Measurements from ENCODE around the gene CLCN4.

The CLCN4 gene

DNA sequence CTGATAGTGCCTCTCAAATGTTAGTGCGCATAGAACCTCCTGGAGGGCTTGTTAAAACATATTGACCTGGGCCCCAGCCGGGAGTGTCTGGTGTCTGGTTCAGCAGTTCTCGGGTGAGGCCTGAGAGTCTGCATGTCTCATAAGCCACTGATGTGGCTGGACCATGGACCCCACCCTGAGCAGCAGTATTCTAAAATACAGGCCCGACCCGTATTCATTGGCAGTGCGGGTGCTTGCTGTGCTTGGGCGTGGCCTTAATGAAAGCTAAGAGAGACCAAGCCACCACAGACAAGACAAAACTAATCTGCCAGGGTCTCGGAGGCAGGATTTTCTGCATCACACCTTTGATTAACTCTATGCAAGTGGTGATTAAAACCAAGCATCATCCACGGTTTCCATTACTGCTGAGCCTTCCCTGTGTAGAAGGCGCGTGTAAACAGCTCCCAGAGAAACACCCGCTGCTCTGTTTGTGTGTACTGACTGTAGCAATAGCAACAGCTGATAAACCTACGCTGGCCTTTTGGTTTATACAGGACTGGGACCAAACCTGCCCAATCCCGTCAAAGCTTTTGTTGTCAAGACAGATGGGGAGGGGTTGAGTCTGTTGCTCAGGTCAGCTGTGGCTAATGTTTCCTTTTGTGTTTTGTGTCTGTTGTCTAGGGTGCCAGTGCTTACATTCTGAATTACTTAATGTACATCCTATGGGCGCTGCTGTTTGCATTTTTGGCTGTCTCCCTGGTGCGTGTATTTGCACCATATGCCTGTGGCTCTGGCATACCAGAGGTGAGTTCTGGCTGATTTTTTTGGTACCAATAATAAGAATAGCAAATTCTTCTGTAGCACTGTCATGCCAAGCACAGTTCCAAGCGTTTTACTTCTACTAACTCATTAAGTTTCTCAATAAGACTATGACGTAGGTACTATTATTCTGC, 40.8 kb downstream of the CLCN4 start:
- FAIRE-seq = no peak

DNA sequence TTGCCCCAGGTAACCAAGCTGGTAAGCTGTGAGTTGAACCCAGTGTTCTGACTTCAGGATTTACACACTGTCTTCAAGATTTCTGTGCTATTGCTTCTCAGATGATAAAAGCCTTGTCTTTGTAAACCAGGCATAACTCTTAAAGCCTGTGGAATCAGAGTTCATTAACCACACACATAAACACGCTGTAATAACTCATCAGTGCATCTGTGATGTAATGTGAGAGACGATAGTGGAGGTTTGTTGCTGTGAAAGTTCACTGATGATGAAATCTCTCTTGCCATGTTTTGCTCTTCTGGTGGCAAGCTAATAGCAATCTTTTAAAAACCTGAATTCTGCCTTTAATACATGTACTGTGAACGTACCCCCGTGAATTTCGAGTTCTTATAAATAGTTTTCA, 41.5 kb downstream of the CLCN4 start:
- no peak for FAIRE-seq

DNA sequence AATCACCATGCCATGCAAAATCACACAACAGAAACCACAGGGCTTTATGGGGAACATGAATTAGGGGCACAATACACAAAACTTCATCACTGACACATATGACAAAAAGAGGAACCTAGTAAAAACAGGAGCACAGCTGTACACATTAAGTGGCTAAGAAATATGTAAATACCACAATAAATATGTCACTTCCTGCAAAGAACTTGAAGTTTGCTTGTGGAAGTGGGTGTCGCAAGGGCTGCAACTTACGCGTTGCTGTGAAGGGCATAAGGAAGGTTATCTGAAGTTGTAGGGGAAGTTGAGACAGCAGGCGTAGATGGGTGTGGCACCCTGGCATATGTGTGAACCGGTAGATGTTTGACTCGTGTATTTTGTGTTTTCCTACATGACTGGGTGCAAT, 42.4 kb downstream of the CLCN4 start:
- no peak for FAIRE-seq

DNA sequence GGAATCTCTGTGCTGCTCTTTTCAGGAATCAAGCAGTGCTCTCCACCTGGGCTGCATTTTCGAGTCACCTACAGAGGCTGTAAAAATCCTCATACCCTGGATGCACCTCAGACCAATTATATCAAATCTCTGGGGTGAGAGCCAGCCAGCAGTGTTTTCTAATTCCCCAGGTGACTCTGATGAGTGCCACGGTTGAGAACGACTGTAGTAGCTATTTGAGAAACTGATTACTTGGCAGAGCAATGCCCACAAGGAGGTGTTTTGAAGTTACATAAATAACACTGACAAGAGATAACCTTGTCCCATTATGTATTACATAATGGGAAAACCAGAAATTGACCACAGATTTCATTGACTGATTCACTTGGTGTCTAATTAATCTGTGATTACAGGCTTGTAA, 46.8 kb downstream of the CLCN4 start:
- no peak for FAIRE-seq

DNA sequence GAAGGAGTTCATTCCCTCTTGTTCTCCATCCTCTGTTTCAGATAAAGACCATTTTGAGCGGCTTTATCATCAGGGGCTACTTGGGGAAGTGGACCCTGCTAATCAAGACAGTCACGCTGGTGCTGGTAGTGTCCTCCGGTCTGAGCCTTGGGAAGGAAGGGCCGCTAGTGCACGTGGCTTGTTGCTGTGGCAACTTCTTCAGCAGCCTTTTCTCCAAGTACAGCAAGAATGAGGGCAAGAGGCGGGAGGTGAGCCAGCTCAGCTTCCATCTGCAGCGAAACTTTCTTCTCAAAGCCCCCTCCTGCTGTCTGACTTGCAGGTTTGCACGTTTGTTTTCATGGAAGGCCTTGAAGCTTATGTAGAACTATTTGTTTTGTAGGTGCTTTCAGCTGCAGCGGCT, 49.5 kb downstream of the CLCN4 start:
- no peak for FAIRE-seq

DNA sequence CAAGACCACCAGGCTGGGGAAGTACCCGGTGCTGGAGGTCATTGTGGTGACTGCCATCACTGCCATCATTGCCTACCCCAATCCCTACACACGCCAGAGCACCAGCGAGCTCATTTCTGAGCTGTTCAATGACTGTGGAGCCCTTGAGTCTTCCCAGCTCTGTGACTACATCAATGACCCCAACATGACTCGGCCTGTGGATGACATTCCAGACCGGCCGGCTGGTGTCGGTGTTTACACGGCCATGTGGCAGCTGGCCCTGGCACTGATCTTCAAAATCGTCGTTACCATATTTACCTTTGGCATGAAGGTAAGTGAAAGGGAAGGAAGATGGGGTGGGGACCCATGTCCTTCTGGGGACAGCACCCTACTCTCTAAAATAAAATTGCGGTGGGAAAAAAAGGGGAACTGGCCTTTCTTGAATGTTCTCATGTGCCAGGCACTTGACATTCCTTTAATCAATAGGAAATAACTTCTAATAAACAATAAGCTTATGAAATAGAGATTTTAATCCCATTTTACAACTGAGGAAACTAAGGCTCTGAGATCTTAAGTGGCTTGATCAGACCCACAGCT, 51.6 kb downstream of the CLCN4 start:
- FAIRE-seq = no peak

DNA sequence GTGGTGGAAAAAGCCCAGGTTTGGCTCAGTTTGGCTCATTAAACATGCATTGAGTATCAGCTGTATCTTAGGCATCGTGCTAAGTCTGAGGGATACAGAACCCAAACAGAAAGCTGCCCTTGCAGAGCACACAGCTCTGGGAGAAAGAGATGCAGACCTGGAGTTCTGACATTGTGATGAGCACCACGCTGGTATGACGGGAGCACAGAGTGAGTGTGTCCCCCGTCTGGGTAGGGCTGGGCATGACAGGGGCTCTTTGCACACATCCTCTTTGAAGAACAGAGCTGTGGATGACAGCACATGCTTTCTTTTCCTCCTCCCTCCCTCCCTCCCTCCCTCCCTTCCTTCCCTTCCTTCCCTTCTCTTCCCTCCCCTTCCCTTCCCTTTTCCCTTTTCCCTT, 52.2 kb downstream of the CLCN4 start:
- no peak for FAIRE-seq

DNA sequence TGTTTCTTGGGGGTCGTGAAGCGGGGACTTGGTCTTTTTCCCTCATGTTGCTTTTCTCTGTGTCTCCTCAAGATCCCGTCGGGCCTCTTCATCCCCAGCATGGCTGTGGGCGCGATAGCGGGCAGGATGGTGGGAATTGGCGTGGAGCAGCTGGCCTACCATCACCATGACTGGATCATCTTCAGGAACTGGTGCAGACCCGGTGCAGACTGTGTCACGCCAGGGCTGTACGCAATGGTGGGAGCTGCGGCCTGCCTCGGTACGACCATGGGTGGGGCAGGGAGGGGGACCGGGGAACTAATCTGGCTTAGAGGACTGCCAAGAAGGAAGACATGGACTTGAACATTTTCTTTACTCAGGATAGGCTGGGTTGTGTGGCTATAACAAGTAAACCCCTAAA, 55.6 kb downstream of the CLCN4 start:
- no peak for FAIRE-seq

DNA sequence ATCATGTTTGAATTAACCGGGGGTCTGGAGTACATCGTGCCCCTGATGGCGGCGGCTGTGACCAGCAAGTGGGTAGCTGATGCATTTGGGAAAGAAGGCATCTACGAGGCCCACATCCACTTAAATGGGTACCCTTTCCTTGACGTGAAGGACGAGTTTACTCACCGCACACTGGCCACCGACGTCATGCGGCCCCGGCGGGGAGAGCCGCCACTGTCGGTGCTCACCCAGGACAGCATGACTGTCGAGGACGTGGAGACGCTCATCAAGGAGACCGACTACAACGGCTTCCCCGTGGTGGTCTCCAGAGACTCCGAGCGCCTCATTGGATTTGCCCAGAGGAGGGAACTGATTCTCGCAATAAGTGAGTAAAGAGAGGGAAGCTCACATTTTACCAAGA, 56.9 kb downstream of the CLCN4 start:
- FAIRE-seq = no peak

DNA sequence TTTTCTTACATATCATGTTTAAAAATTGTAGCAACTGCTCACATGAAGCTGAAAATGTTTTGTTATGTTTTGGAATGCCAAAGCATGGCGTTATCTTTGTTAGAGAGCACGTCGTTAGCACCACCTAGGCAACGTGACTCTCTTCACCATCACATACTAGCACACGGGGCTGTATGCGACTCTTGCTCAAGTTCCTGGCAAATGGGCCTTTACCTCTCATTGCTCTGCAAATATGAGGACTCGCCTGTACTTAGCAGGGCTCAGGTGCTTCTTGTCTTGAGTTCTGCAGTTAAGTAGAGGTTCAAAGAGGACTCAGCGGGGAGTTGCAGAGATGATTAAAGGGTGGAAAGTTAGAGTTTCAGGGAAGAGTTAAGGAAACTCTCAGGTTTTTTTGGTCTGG, 59.4 kb downstream of the CLCN4 start:
- FAIRE-seq = no peak

DNA sequence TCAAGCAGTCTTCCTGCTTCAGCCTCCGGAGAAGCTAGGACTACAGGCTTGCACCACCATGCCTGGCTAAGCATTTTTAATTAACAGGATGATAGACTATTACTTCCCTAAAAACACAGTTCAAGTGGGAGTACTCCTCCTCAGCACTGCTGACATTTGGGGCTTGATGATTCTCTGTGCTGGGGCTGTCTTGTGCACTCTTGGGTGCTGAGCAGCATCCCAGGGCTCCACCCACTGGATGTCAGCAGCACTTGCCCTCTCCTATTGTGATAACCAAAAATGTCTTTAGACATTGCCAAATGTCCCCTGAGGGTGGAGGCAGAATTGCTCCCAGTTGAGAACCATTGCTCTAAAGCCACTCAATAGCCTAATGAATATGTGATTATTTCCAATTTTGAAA, 60.4 kb downstream of the CLCN4 start:
- FAIRE-seq = no peak

DNA sequence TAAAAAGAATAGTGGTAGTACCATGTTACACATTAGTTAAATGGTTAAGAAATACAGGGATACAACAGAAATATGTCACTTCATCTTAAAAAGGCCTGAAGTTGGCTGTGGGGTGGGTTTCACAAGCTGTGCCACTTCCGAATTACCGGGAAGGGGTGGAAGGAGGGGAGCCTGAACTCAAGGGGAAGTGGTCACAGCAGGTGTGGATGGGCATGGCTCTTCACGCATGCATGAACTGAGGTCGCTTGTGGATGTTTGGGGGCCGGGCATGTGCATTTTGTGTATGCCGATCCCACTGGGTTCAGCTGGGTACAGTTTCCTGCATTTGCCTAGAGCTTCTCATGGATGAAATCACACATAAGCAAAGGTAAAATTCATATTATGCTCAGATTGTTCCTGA, 64.9 kb downstream of the CLCN4 start:
- FAIRE-seq = no peak

DNA sequence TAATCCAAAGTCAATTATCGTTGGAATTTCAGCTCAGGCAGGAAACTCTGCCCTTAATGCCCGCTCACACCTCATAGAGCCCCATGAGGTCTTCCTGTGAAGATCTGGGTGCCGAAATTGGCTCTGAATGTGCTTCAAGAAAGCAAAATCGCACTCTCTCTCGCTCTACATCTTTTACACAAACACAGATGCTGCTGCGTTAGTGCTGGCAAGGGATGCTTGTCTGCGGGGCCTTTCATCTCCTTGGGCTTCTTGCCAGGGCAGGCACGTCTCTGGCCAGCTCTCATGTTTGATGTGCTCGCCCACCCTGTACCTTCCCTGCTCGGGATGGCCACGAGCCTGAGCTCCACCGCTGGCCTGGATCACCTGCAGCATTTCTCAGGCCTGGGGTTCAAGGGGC, 66.5 kb downstream of the CLCN4 start:
- no peak for FAIRE-seq

DNA sequence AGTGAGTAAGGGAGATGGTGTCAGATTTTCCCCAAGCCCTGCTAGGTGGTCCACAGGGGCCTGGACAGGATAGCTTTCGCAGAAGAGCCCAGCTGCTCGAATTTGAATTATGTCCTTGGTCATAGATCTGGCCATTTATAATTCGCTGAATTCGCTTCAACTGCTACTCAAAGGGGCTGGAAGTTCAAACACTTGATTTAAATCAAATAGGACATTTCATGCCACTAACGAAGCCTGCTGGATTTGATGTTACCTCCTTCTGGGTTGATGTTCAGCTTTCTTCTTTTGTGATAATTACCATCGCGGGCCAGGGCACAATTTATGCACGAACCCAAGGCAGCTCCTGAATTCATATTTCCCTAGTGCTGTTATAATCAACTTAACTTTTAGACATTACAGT, 67.0 kb downstream of the CLCN4 start:
- no peak for FAIRE-seq

DNA sequence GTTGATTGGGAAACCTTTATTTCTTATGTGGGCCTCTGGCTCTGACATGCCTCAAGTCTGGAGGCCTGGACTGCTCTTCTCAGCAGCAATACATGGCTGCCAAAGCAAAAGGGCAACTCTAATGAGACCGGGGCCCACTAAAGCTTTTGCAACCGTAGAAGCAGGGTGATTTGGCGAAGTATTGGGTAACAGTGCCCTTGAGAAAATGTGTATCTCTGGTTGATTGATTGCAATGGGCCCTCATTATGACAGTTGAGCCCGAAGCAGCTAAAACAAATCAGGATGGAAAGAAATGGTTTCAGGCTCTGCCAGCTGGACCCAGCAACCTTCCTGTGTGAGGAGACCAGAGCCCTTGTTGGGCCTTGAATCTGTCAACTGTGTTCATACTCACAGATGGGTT, 73.4 kb downstream of the CLCN4 start:
- no peak for FAIRE-seq

DNA sequence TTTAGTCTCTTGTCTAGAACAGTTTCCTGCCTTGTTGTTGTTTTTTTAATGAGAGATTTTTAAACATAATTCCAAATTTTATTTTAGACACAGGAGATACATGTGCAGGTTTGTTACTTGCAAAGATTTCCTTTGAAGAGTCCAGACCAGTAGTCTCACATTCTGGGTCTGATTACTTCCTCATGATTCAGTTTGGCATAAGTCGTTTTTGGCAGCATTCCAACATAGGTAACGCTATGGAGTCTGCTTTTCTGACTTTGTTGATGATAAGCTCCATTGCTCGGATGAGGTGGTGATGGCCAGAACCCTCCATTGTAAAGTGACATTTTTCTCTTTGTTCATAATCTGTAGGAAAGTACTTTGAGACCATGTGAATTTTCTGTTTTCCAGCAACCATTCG, 74.7 kb downstream of the CLCN4 start:
- FAIRE-seq = no peak

DNA sequence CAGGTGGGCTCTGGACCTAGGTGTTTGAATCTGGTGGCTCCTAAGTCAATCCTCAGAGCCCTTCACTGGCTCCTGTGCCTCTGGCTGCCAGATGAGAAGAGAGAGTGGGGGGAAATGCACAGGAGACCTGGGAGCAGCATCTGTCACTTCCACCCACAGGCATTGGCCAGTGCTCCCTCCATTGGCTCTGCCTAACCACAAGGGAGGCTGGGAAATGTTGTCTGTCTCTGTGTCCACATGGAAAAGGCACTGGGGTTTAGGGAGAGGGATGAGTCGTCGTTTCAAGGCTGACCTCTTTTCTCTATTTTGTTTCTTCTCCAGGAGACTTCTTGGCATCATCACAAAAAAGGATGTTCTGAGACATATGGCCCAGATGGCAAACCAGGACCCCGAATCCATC, 76.4 kb downstream of the CLCN4 start:
- FAIRE-seq = no peak

DNA sequence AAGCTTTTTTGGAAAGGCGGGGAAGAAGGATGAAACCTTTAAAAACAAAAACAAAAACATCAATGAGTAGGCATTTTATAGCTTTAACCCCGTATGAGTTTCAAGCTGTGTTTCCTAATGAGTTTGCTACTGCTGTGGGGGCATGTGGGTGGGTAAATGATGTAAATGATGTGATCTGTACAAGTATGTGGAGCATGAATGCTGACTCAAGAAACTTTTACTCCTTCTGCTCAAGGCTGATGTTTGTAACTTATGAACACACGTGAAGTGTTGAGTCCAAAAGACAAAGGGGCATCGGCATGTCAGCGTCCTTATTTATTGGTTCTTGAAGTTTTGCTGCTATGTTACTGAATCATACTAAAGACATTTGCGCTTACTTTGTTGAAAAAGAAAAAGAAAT, 76.9 kb downstream of the CLCN4 start:
- FAIRE-seq = no peak

DNA sequence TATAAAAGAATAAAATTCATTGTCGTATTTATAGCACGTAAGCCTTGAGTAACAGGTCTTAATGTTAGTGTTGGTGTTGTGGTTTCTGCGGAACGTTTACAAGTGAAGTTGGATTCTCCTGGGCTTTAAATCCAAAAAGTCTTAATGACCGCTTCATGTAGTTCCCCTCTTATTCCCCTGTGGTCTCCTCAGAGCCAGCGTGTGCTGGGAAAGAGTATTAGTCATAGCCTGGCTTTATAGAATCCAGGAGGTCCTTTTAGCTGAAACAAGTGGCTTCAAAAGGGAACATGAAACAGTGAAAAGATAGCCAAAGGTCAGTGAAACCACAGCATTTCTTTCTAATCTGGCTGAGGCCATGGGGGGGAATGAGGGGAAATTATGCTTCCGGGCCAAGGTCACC, 79.1 kb downstream of the CLCN4 start:
- no peak for FAIRE-seq

DNA sequence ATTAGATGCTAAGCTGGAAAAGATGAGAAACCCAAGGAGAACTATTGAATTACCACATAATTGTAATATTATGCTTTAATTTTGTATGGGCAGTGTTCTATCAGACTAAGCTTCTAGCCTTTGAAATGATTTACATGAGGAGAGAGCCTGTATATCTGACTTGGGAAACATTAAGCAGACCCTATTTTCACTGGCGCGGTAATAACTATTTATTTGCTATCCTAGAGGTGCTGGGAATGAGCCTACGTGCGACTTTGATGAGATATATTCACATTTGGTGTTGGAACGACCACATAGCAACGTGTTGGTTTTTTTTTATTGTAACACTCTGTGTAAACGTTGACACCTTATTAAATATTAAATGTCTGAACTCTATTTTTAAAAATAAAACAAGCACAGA, 80.5 kb downstream of the CLCN4 start:
- no peak for FAIRE-seq

DNA sequence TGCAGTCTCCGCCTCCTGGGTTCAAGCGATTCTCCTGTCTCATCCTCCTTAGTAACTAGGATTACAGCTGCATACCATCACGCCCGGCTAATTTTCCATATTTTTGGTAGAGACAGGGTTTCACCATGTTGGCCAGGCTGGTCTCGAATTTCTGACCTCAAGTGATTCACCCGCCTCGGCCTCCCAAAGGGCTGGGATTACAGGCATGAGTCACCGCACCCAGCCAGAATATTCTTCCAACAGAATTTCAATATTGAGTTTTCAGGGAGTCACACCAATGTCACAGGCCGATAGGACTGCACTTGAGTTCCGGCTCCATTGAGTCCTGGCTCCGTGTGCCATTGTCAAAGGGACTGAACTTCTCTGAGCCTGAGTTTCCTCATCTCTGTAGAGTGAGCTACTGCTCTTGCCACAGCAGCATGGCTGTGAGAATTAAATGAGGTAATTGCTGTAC, 82.9 kb downstream of the CLCN4 start:
- FAIRE-seq = no peak

DNA sequence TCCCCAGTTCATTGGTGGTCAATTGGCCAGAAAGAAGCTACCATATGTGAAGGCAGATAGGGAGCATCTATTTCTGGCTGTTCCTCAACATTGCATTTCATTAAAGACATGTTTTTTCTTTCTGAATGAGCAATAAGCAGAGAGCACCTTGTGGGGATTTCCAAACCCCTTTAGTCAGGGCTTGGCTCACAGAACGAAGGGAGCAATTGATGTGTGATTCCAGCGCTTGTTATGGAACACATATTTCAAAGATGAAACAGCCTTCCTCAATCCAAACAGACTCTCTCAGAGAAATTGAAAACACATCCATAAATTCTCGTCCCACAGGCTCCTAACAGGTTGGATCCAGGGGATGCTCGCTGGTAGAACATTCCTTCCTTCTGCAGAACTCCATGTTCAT, 84.1 kb downstream of the CLCN4 start:
- FAIRE-seq = no peak

DNA sequence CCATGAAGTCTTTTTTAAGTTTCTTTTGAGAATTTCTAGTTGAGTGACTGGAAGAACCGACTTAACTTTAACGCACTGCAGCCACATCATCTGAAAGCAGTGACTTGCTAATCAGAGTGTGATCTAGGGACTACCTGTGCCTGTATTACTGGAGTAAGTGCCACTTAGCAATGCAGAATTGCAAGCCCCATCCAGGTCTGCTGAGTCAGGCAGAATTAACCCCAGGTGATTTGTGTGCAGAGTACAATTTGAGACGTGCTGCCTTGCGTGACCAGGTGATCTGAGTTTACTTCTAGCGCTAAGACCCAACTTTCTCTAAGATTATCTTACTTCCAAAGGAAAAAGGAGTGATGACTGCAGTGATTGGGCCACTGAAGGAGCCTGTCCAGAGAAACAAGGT, 85.3 kb downstream of the CLCN4 start:
- no peak for FAIRE-seq

DNA sequence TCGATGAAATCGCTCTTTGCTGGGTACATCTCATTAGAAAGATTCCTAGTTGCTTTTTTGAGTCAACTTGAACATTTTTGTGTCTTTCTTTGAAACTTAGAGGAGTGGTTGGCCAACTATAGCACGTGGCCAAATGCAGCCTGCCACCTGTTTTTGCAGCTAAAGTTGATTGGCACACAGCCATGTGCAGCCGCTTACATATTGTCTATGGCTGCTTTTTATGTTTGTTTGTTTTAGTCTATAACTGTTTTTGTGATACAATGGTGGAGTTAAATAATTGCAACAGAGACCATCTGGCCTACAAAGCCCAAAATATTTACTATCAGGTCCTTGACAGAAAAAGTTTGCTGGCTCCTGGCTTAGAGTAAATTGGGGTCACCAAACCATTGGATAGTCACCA, 86.3 kb downstream of the CLCN4 start:
- FAIRE-seq = no peak
